ENCODE measurements around the gene RFX4.

GRCh38 chr12:106723416-106723815, 140.6 kb downstream of the RFX4 start:
- TF ChIP-seq, protein P1, sequence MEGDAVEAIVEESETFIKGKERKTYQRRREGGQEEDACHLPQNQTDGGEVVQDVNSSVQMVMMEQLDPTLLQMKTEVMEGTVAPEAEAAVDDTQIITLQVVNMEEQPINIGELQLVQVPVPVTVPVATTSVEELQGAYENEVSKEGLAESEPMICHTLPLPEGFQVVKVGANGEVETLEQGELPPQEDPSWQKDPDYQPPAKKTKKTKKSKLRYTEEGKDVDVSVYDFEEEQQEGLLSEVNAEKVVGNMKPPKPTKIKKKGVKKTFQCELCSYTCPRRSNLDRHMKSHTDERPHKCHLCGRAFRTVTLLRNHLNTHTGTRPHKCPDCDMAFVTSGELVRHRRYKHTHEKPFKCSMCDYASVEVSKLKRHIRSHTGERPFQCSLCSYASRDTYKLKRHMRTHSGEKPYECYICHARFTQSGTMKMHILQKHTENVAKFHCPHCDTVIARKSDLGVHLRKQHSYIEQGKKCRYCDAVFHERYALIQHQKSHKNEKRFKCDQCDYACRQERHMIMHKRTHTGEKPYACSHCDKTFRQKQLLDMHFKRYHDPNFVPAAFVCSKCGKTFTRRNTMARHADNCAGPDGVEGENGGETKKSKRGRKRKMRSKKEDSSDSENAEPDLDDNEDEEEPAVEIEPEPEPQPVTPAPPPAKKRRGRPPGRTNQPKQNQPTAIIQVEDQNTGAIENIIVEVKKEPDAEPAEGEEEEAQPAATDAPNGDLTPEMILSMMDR (conservative IDR thresholded peaks at IDR 0.05), result no peak
- no peak for TF ChIP-seq ZFX (IDR thresholded peaks at IDR 0.05)

All from C4-2B (cell line).